A549 (cell line): ENCODE measurements around the gene TSTD2.

Source experiments
- CTCF ChIP-seq: fragments of >200 bp; sonication (Bioruptor Twin); formaldehyde crosslinking; IDR thresholded peaks from 3 replicates; pipeline ENCODE4 v1.5.1; 2016
- EHMT2 ChIP-seq: fragments of 200-600 bp; sonication (generic); IDR thresholded peaks from 2 replicates; pipeline ENCODE4 v1.6.1; 2016; ENCODE audit warnings: antibody characterized with exemption, low read depth, mild to moderate bottlenecking, moderate library complexity
- EP300 ChIP-seq, 2 experiments: fragments of >200 bp; sonication (Bioruptor Twin); formaldehyde crosslinking; IDR thresholded peaks; 2 replicates in 1 of 2; 3 replicates in 1 of 2; pipeline ENCODE4 v1.6.1; 2016 to 2017
- FOSL2 ChIP-seq, 2 experiments: fragments of 450-650 bp in 1 of 2; fragments of >200 bp in 1 of 2; sonication (Bioruptor Twin) in 1 of 2; formaldehyde crosslinking; IDR thresholded peaks; 2 replicates each; pipeline versions ENCODE4 v1.5.0 to v1.6.1; 2016 to 2020; ENCODE audit warnings: mild to moderate bottlenecking in 1 of 2, moderate library complexity in 1 of 2
- HEYL ChIP-seq: fragments of 250-450 bp; sonication (Bioruptor Pico); IDR thresholded peaks from 2 replicates; pipeline ENCODE4 v1.8.0; 2021; ENCODE audit warnings: mild to moderate bottlenecking, moderate library complexity
- HOXB13 ChIP-seq: fragments of 250-450 bp; sonication (Bioruptor Pico); IDR thresholded peaks from 2 replicates; pipeline ENCODE4 v1.5.0; 2020; ENCODE audit warnings: low read depth, mild to moderate bottlenecking, moderate library complexity
- JUN ChIP-seq, 2 experiments: fragments of >200 bp; sonication (Bioruptor Twin); formaldehyde crosslinking; IDR thresholded peaks; 2 replicates in 1 of 2; 3 replicates in 1 of 2; pipeline ENCODE4 v1.6.1; 2016 to 2017
- NFE2L2 ChIP-seq: fragments of 150-350 bp; conservative IDR thresholded peaks from 2 replicates; pipeline ENCODE4 v1.6.1; 2014; ENCODE audit warnings: low read length
- TF ChIP-seq, protein P1 (sequence below): fragments of 450-650 bp; IDR thresholded peaks from 2 replicates; pipeline ENCODE4 v1.6.1; 2014; ENCODE audit warnings: antibody characterized with exemption

GRCh38 chr9:97554566-97555075 is 78.5 kb downstream of the TSTD2 start:
- no peak for TF ChIP-seq CTCF
- no peak for TF ChIP-seq FOSL2 (IDR thresholded peaks at IDR 0.05)
- no peak for TF ChIP-seq FOSL2 (CRISPR knock-in tag; IDR thresholded peaks at IDR 0.05)
- no peak for TF ChIP-seq NFE2L2
- TF ChIP-seq HOXB13 (CRISPR knock-in tag) = no peak
- no peak for TF ChIP-seq EP300 (IDR thresholded peaks at IDR 0.05)
- TF ChIP-seq JUN (IDR thresholded peaks at IDR 0.05) = no peak
- TF ChIP-seq, protein P1, sequence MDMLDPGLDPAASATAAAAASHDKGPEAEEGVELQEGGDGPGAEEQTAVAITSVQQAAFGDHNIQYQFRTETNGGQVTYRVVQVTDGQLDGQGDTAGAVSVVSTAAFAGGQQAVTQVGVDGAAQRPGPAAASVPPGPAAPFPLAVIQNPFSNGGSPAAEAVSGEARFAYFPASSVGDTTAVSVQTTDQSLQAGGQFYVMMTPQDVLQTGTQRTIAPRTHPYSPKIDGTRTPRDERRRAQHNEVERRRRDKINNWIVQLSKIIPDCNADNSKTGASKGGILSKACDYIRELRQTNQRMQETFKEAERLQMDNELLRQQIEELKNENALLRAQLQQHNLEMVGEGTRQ = no peak
- TF ChIP-seq HEYL = no peak
- no peak for TF ChIP-seq EHMT2
